ENCODE data around the gene CNTNAP2. TPM values are rescaled to one million over a fixed set of nuclear protein-coding genes. Genes with fewer than 3 reads are reported as not detected.

The CNTNAP2 gene
- total RNA-seq, 1 donor from 2014 or later, result 1.2 TPM

- ATAC-seq, result no peak
Observed at GRCh38 chr7:146314962-146315361, 198.4 kb downstream of the CNTNAP2 start.

GRCh38 chr7:146319629-146320028 lies 203.0 kb downstream of the CNTNAP2 start:
- ATAC-seq, result no peak

- ATAC-seq, result no peak
Observed at GRCh38 chr7:146321301-146321700, 204.7 kb downstream of the CNTNAP2 start.

GRCh38 chr7:146331369-146331768 lies 214.8 kb downstream of the CNTNAP2 start:
- no peak for ATAC-seq

GRCh38 chr7:146345251-146345650 lies 228.7 kb downstream of the CNTNAP2 start:
- no peak for ATAC-seq

GRCh38 chr7:146346096-146346495 lies 229.5 kb downstream of the CNTNAP2 start:
- no peak for ATAC-seq

GRCh38 chr7:146355216-146355615 lies 238.6 kb downstream of the CNTNAP2 start:
- no peak for ATAC-seq

GRCh38 chr7:146359176-146359575 lies 242.6 kb downstream of the CNTNAP2 start:
- ATAC-seq, result no peak

- ATAC-seq, result no peak
Observed at GRCh38 chr7:146366938-146367337, 250.3 kb downstream of the CNTNAP2 start.

GRCh38 chr7:146370171-146370570 lies 253.6 kb downstream of the CNTNAP2 start:
- ATAC-seq, result no peak

- ATAC-seq, result no peak
Observed at GRCh38 chr7:146375170-146375569, 258.6 kb downstream of the CNTNAP2 start.

GRCh38 chr7:146378196-146378595 lies 261.6 kb downstream of the CNTNAP2 start:
- no peak for ATAC-seq

- no peak for ATAC-seq
Observed at GRCh38 chr7:146387140-146387539, 270.5 kb downstream of the CNTNAP2 start.

GRCh38 chr7:146388928-146389327 lies 272.3 kb downstream of the CNTNAP2 start:
- no peak for ATAC-seq

GRCh38 chr7:146393346-146393745 lies 276.7 kb downstream of the CNTNAP2 start:
- no peak for ATAC-seq

GRCh38 chr7:146397141-146397540 lies 280.5 kb downstream of the CNTNAP2 start:
- no peak for ATAC-seq

GRCh38 chr7:146401939-146402338 lies 285.3 kb downstream of the CNTNAP2 start:
- ATAC-seq, result no peak

- no peak for ATAC-seq
Observed at GRCh38 chr7:146405737-146406136, 289.1 kb downstream of the CNTNAP2 start.

GRCh38 chr7:146411975-146412374 lies 295.4 kb downstream of the CNTNAP2 start:
- ATAC-seq, result no peak

- no peak for ATAC-seq
Observed at GRCh38 chr7:146412781-146413180, 296.2 kb downstream of the CNTNAP2 start.

GRCh38 chr7:146414373-146414772 lies 297.8 kb downstream of the CNTNAP2 start:
- no peak for ATAC-seq

GRCh38 chr7:146414937-146415336 lies 298.3 kb downstream of the CNTNAP2 start:
- ATAC-seq, result no peak

- no peak for ATAC-seq
Observed at GRCh38 chr7:146417176-146417575, 300.6 kb downstream of the CNTNAP2 start.

- ATAC-seq, result no peak
Observed at GRCh38 chr7:146423446-146423845, 306.8 kb downstream of the CNTNAP2 start.

- no peak for ATAC-seq
Observed at GRCh38 chr7:146424084-146424483, 307.5 kb downstream of the CNTNAP2 start.

GRCh38 chr7:146433501-146433900 lies 316.9 kb downstream of the CNTNAP2 start:
- no peak for ATAC-seq
